HUDEP-2 (cell line): Measurements from ENCODE around the gene MED15.

ENCODE experiments used
- DNase-seq, 76 experiments: peaks; one replicate each; lab custom pipeline; 2025; ENCODE audit not compliant: unreplicated experiment in 76 of 76; lab: John Stamatoyannopoulos, UW

The MED15 gene

DNA sequence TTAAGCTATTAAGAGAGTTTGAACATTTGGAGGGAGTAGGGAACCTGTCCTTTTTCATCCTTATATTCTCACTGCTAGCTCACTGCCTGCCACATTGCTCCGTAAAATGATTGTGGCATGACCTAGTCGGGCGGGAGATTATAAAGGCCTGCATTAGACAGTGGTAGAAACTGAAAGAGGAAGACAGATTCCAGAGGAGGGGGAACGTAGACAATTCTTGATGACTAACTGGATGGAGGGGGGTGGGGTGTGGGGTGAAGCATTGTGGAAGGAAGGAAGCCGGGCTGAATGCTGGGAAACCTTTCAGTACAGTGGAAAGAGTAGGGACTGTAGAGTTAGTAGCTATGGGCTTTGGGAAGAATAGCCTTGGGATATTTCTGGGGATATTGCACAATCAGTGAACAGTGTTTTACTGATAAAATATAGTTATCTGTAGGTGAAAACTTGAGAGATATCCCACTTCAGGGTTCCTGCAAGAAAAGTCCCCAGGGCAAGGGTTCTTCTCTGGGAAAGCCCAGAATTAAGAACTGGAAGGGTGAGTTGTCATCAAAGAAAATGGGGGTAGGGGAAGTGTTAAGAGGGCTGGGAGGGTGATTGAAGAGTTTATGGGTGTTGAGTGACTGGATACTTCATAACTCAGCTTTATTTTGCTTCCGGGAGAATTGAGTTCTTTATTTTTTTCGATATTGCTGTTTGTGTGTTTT, 2.1 kb downstream of the MED15 start:
- DNase-seq = peak in 16 of 76 experiments; percentile 1 to 28 (median 10)

DNA sequence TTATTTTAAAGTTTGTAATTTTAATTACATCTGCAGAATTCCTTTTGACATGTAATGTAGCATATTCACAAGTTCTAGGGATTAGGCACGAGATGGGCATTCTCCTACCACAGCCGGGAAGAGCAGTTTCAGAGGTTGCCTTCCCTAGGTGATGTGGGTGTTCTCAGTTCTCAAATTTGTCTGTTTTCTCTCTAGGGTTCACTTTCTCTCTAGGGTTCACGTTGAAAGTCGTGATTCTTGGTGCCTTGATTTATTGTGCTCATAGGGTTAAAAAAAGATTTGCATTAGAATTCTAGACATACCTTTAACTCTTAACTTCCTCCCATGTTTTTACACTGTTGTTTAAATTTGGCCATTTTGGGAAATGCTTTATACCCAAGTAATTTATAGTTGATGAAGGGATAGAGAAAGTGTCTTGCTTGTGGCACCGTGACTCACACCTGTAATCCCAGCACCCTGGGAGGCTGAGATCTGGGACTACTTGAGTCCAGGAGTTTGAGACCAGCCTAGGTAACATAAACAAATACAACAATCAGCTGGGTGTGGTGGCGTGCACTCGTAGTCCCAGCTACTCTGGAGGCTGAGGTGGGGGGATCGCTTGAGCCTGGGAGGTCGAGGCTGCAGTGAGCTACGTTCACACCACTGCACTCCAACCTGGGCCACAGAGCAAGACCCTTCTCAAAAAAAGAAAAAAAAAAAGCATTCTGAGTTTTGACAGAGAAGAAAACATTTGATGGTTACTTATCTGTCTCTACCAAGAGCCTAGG, 3.6 kb downstream of the MED15 start:
- no peak for DNase-seq

DNA sequence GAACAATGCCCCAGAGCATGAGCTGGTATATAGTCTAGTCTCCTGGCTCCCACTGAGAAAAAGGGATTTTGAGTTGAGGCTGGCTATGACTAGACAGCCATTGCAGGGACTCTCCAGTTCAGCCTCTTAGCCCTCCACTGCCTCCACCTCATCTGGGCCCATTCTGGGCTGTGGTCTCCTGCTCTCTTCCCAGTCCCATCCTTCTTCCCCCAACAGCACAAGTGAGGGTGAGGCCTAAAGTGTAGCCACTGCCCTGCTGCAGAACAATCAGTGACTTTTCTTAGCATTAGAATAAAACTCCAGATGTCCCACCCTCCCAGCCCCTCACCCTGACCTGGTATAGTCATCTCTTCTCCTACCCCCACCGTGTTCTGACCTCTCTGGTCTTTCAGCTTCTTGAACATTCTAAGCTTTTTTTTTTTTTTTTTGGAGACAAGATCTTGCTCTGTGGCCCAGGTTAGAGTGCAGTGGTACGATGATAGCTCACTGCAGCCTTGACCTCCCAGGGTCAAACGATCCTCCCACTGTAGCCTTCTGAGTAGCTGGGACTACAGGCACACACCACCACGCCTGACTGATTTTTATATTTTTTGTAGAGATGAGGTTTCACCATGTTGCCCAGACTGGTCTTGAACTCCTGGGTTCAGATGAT, 4.3 kb downstream of the MED15 start:
- no peak for DNase-seq

DNA sequence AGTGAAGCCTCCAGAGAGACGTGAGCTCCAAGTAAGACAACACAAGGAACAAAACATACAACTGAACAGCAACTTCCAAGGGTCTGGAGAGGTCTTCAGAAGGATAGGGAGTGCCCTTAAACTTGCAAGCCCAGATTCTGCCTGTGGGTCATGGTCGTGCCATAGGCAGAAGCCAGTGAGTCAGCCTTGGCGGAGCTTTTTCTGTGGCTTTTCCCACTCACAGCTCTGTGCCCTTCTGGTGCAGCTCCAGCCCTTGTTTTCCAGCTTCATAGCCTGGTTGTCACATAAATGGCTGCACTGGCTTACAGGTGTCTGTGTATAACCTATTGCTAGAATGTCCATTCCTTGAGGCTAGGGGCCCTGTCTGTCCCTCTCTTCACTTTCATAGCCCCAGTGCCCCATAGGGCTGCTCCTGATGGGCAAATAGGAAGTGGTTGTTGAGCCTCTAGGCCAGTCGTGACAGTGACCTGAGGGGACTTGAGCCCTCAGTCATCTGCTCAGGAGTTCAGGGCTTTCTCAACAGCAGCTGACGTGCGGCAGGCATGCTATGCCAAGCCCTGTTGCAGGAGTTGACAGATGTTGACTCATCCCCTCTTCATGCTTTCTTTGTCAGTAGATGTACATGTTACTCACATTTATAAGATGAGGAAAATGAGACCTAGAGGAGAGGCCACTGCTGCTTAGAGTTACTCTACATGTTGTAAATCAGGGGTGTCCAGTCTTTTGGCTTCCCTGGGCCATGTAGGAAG, 7.4 kb downstream of the MED15 start:
- DNase-seq = no peak

DNA sequence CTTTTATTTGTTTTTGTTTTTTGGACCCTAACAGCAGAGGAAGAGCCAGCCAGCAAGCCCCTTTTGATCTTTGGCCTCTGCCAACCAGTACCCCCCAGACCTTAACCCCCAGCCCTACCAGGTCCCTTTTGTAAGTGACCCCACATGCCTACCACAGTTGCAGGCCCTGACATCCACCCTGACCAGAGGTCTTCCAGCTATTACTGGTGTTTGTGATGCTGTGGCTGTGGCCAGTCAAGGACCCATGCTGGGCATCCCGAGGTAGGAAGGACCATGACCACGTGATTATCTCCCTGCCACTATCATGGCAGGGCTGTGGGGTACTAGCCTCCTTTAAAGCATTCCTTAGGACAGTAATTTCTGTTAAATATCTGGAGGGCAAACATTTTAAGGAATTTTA, 9.0 kb downstream of the MED15 start:
- DNase-seq = no peak

DNA sequence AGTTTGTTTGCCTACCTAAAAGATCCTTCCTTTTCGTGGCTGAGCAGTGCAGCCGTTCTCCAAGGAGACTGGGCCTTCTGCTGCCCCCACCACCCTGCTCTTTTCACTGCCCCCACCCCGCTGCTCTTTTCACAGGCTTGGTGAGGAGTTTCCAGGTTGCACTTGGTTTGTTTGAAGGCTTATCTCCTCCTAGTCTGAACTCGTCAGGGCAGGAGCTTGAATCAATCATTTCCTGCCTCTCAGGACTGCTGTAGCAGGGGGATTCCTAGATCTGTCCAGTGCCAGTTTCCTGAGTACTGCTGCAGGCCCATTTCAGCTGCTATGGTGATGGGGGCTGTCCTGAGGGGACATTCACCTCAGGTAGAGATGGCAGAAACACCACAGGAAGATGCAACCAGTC, 10.0 kb downstream of the MED15 start:
- DNase-seq = no peak

DNA sequence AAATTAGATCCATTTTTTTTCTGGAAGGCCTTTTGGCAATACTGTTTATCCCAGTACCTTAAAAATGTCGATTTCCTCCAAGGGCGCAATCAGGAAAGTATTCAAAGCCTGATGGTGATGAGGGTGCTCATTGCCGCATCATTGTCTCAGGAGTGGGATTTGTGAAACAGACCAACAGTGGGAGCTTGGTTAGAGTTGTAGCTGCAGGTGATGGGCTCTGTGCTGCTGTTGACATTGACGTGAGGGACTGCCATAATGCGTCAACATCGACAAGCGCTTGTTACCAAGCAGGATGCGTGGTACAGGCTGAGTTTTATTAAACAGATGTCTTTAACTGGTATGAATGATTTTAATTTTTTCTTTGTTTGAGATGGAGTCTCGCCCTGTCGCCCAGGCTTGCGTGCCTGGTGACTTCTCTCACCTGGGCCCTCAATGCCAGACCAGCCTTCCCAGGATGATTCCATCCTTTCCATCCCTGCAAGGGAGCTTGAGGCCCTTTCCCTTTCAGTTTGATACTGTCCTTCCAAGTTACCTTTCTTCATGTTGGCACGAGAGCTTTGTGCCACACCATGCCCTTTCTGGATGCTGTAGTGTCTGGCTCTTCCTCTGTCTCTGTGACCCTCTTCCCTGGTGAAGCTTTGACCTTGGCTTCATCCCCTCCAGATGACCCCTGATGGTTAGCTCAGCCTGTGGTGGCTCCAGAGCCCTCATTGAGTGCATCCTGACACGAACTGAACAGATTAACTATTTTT, 10.6 kb downstream of the MED15 start:
- DNase-seq = no peak

DNA sequence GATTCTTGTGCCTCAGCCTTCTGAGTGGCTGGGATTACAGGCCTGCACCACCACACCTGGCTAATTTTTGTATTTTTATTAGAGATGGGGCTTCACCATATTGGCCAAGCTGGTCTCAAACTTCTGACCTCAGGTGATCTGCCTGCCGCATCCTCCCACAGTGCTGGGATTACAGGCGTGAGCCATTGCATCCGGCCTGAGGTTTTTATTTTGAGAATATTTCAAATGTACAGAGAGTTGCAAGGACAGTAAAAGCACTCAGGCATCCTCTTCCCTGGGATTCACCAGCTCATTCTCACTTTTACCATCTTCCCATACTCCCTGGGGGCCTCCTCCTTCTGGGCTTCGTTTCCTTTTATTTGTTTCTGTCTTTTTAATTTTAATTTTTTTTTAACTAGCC, 12.1 kb downstream of the MED15 start:
- no peak for DNase-seq

DNA sequence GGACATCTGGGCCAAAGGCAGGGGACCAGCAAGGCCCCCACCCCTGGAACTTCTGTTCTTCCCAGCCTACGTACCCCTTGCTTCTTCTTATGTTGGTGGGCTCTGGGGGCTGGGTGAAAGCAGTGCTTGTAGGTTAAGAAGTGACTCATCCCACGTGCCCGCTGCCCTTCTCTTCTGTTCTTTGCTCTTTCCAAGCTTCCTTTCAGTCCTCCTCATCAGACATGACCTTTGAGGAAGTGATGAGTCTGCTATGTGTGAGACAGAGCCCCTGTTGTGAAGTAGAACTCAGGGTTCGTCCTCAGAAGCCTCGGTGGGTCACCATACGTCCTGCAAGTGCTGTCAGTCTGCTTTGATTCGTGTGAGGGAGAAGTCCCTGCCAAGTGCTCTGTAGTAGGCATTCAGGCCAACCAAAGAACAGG, 12.7 kb downstream of the MED15 start:
- DNase-seq = no peak

DNA sequence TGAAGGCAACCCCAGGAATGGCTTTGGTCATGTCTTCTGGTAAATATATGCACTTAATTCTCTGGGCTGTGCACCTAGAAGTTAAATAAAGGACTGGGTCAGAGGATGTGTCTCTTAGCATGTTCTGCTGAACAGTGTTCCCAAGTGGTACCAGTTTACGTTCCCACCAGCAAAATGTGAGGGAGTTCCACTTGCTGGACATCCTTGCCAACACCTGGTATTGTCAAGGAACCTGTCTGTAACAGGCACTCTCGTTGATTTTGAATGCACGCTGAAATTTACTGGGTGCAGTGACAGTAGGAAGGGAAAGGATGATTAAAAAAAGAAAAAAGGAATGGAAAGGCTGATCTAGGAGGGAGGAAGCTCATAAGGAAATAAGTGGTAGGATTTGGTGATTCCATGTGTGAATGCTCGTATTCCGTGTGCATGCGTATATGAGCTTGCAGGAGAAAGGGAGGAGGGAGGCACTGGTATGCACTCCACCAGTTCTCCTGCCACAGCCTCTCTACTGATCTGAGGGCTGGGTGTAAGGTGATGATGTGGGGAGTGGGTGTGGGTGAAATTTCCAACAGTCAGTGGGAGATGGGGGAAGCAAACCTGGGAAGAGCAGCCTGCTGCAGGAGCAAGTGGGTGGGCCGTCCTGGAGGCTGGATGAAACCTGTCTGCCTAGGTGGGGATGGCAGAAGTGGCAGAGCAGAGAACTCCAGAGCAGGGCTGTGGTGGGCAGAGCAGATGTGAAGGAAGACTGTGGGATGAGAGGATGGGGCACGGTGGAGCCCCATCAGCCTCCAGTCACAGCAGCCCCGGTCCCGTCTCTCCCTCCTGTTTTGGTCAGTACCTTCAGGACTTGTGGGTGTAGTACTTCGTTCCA, 15.0 kb downstream of the MED15 start:
- no peak for DNase-seq

DNA sequence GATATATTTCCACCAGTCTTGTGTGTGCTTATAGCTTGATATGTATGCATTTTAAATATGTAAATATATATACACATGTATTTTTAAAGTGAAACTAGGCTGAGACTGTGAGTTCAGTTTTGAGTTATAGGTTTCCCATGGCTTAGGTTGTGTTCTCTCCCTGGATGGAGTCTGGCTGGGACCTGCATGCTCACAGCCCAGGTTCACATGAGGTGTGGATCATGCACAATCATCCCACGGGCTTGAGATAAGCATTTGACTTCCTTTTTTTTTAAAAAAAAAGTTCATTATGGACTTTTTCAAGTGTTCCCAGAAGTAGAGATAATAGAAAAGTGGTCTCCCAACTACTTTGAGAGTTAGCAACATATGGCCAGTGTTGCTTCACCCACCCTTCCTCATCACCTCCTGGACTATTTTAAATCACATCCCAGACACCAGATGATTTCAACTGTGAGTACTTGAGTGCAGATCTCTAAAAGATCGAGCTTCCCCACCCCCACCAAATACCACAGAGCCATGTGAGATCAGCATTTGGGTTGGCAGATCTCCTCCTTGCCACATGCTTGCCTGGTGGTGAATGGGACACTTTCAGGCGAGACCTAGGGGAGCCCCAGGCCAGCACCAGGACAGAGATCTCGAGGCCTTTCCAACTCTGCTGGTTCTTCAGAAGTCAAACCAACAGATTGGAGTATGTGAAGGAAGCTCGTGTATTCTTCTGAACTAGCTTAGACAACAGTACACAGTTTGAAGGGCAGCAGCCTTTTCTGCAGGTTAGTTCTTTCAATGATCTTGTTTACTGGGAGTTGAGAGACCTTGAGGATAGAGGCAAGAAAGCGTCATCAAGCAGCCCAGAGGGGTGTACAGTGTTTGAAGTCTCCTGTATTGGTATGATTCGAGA, 15.9 kb downstream of the MED15 start:
- DNase-seq = peak in 54 of 76 experiments; percentile 2 to 73 (median 39)

DNA sequence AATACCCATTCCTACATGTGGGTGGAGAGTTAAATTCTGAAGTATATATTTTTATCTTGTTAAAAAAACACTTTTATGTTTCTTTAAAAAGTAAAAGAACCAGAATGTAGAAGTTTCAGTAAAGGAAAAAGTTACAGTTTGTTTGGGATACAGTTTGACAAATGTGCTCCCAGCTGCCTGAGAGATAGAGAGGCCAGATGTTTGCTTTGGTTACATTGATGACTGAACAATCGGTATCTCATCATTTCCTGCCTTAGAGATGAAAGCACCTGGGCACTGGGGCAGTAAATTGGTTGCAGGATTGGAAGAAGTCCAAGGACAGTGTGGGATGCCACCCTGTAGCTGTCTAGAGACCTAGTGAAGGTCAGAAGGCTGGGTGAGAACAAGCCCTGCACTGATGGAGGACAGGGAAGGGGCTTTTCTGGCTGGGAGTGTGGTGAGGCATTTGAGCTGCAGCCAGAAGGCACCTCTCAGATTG, 16.6 kb downstream of the MED15 start:
- peak in 1 of 76 experiments; percentile 2 for DNase-seq

DNA sequence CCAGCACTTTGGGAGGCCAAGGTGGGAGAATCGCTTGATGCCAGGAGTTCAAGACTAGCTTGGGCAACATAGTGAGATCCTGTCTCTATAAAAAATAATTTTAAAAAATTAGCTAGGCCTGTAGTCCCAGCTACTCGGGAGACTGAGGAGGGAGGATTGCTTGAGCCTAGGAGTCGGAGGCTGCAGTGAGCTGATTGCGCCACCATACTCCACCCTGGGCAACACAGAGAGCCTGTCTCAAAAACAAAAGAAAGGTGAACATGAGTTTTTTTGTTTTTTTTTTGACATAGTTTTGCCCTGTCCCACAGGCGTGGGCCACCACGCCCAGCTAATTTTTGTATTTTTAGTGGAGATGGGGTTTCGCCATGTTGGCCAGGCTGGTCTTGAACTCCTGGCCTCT, 17.6 kb downstream of the MED15 start:
- DNase-seq = no peak

DNA sequence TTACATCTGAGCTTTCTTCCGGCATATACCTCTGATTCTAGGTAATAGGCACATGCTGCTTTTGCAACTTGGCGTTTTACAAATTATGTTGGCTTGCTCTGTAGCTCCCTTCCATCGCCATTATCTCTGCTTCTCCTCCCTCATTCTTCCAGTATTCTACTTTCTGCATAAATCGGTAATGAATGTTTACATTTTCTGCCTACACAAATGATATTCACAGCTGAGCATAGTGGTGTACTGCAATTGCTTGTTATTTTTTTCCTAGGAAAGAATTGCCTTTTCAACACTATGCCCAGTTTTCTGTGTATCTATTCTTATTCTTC, 18.9 kb downstream of the MED15 start:
- DNase-seq = no peak

DNA sequence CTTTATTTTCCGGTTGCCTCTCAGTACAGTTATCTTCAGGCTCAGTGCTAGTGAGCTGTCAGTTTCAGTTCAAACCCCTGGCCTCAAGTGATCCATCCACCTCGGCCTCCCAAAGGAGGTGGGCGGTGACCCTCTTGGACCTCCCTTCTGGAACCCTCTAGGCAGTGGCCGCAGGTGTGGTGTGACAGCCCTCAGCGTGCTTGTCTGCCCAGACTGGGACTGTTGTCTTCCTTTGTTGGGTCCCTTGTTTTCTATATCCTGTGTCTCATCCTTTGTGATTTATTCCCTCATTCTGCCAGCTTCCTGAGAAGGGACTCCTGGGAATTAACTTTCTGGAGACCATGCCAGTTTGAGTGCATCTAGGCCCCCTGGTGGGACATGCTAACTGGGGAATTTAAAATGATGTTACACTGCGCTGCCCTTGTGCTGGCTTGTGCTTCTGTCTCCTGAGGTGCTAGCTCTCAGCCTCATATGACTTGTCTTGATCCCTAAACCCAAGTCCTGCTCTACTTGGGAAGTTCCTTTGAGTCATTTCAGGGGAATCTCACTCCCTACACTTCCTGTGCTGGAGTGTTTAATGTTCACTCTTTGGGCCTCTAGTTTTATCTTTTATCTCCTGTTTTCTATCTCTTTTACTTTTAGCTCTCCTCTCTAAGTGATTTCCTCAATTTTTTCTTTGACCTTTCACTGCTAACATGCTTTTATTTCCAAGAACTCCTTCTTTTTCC, 19.4 kb downstream of the MED15 start:
- no peak for DNase-seq

DNA sequence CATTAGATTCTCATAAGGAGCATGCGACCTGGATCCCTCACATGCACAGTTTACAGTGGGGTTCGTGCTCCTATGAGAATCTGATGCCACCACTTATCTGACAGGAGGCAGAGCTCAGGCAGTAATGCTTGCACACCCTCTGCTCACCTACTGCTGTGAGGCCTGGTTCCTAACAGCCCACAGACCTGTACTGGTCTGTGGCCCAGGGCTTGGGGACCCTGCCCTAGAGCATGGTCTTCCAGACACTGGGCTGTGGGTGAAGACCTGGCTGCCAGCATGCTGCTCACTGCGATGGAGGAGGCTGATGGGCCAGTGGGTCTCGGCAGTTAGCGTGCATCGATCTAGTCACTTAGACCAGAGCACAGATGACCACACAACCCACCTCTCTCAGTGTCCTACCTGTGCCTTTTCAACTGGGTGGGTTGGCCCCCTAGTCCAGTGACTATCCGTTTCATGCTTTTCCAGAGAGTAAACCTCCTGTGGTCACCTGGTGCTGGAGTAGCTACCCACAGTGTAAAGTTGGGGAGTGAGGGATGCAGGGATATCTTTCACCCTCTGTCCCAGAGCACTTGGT, 21.1 kb downstream of the MED15 start:
- no peak for DNase-seq

DNA sequence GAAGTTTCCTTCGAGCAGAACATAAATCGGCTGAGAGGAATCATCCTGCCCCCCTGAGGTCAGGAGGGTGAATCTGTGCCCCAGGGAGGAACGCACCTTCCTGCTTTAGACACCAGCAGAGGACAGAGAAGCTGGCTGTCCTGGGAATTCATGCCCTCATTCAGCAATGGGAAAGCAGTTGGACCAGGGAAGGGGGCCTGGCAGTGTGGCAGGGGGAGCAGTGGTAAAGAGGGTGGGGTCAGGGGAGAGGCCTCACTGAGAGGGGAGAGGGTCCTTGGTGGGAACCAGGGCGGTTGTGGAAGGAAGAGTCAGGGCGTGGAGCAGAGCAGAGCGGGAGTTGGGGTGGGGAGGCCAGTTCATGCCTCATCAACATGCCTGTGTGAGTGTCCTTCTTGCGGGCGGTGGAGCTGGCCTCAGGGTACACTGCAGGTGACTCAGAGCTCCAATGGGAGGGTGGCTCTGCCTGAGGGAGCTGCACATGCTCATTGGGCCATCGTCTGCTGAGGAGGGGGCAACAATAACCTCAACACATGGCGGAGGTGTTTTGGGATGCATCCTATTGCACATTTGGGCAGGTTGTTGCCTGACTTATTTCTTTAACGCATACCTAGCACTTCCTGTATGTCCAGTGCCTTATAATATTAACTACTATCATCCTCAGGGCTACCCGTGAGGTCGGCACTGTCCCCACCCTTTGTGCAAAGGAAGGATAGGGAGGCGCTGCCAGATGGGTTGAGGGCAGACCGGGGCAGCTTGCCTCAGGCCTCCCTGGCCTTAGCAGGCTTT, 23.2 kb downstream of the MED15 start:
- DNase-seq = no peak
